CD4-positive, alpha-beta T cell treated with Interleukin-15 for 1 hour (primary cell): ENCODE data around the gene GINS1.

Experiments used
- DNase-seq: peaks from one replicate; pipeline ENCODE4 v3.0.0-alpha.2; 2020

Gene GINS1

DNA sequence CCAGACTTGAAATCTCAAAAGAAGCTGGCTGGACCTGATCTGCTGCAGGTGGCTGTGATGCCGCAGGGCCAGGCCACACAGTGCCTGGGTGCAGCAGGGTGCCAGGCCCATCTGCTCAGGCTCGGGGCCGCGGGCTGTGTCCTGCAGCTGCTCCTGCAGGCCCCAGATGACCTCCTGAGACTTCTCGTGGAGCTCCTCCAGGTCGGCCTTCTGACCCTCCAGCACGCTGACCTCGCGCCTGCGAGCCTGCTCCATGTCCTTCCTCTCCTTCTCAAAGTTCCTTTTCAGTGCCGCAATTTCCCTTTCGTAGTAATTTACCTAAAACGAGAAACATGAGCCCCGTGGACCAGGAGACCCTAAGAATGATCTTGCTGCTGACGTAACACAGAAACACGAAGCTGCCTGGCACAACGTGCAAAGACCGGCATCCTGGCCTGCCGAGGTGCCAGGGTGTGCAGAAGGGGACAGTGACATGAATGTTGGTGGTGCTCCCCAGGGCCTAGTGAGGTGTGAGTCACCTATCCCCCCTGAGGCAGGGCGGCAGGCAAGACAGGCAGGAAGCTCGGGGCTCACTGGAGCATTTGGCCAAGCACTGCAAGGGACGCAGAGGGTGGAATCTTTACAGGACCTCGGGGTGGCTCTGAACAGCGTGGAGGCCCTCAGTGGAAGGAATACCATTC, 71.6 kb downstream of the GINS1 start:
- no peak for DNase-seq

DNA sequence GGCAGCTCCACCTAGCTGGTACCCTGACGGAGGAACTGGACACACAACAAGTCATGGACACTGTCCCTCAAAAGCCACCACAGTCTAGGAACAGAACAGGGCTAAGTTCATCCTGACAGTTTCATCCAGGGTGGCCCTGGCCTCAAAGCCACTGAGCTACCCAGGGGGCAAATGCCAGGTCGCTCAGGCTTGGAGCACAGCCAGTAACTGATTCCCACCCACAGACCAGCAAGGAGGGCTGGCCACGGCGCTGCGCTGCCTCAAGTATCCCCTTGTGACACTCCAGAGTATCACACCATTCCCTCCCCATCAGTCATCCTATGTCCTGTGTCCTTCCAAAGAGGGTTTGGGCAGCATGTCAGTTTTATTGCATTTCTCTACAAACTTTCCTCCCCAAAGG, 72.2 kb downstream of the GINS1 start:
- no peak for DNase-seq

DNA sequence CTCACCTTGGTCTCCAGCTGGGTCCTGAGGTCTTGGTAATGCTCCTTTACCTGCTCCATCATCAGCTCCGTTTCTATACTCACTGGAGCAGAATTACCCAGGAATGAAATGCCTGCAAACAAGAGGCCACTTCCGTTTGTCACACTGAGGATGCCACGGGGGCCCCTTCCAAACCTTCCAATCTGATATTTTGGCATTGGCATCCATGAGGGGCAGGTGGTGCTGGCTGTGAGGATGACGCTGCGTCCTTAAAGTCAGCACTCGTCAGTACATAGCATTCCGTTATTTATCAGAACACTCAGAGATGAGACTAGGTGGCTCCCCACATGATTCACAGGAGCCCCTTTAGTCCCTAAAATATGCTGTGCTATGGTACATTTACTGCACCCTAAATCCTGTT, 72.7 kb downstream of the GINS1 start:
- DNase-seq: no peak

DNA sequence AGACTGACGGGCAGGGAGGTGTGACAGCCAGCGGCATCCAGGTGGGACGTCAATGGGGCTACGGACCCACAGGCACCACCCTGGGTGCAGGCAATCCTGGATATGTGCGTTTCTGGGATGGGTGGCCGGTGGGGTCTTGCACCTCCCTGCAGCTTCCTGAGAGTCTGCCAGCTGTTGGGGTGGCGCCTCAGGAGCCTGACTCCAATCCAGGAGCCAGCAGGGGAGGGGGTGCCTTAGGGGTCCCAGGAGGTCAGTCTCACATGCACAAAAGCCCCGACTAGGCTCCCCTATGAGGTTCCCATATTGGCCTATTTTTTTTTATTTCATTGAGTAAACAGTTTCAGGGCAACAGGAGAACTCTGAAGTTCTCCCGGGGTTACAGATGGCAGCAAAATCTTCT, 73.3 kb downstream of the GINS1 start:
- DNase-seq: no peak

- no peak for DNase-seq
Observed at GRCh38 chr20:25481235-25481917, 73.9 kb downstream of the GINS1 start.

GRCh38 chr20:25481918-25482253, 74.4 kb downstream of the GINS1 start:
- DNase-seq: no peak

DNA sequence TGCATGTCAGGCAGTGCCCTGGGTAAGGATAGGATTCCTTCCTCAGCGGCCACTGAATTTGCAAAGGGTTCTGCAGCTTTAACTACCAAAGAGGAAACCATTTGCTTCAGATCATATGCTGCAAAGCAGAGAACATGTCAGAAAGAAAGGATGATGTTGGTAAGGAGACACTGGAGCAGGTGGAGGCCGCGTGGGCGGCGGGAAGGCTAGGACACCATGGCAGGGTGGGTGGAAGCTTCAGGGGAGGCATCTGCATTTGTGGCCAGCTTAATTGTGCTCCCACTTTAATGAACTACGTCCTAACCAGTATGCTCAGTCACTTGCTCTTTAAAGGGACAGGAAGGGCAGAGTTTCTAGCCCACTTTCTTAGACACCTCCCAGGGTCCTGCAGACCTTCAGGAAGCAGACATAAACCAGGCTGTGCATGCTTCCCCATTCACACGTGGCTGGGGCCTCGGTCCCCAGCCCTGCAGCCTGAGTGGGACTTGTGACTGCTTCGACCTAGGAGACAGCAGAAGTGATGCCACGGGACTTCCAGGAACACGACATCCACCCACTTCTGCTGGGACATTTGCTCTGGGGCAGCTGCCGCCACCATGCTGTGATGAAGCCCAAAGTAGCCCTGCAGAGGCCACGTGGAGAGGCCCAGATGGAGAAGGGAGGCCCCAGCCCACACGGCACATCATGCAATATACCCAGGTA, 76.1 kb downstream of the GINS1 start:
- no peak for DNase-seq

GRCh38 chr20:25484224-25484846, 76.9 kb downstream of the GINS1 start:
- DNase-seq: no peak

DNA sequence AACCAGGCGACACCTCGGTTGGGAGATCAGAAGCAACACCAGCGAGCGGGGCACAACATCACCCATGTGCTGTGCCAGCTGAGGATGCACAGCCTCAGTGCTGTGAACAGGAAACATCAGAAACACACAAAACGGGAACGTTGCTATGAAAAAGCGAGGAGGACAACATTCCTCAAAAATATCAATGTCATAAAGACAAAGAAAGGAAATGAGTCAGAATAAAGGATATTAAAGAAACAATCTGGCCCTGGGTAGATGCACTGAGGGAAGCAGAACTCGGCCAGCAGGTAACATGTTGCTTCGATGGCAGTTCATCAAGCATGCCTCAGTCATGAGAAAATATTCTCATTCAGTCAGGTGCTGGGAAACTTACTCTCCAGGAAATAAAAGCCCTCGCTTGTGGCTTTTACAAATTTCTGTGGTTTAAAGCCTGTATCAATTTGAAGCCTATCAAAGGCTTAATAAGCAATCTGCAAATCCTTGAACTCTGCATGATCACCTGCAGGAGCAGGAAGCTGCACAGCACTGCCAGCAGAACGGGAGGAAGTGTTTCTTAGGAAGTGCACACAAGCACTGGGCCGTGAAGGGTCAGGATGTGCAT, 77.5 kb downstream of the GINS1 start:
- no peak for DNase-seq

GRCh38 chr20:25485872-25486271, 78.4 kb downstream of the GINS1 start:
- no peak for DNase-seq

DNA sequence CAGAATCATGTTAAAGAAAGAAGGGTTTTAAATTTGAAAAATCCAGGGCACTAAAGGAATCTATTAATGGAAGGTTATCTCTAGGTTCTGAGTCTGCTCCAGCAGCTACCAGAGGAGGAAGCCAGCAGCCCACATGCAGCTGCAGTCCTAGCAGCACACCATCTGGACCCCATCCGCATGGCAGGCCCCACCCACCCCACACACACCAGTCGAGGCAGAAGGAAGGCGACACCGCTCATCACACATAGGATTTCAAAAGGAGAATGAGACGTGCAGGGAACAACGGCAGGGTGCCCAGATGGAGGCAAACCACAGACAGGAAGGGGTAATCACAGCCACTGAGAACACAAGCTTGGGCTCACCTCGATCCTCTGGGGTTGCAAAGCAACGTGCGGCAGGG, 78.9 kb downstream of the GINS1 start:
- DNase-seq: no peak

DNA sequence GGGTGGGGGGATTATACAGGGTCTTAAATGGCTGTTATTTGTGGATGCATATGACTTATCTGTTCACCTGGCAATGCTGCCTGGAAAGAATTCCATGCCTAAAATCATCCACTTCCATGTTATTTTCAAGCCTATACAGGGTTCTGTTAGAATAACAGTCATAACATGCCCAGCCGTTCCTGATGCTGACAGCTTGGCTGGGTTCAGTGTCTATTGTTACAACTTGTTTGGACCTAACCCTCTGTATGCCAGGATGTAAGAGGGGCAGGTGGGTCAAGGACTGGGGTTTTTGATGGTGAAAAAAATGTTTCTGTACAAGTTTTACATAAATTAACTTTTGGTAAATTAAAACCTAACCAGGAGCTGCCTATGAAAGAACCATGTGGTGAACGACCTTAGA, 79.8 kb downstream of the GINS1 start:
- no peak for DNase-seq

DNA sequence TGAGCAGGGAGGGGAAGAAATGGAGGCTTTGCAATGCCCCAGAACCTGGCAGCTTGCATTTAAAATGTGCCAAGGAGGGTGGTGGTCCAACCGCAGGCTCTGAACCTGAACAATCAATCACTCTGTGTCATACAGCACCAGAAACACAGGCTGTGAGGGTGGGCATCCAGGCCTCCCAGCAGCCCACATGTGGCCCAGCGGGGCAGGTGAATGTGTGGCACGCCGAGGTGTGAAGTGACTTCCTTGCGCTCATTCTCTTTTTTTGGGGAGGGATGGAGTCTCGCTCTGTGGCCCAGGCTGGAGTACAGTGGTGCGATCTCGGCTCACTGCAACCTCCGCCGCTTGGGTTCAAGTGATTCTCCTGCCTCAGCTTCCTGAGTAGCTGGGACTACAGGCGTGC, 80.5 kb downstream of the GINS1 start:
- no peak for DNase-seq

GRCh38 chr20:25489221-25489871, 81.9 kb downstream of the GINS1 start:
- no peak for DNase-seq

DNA sequence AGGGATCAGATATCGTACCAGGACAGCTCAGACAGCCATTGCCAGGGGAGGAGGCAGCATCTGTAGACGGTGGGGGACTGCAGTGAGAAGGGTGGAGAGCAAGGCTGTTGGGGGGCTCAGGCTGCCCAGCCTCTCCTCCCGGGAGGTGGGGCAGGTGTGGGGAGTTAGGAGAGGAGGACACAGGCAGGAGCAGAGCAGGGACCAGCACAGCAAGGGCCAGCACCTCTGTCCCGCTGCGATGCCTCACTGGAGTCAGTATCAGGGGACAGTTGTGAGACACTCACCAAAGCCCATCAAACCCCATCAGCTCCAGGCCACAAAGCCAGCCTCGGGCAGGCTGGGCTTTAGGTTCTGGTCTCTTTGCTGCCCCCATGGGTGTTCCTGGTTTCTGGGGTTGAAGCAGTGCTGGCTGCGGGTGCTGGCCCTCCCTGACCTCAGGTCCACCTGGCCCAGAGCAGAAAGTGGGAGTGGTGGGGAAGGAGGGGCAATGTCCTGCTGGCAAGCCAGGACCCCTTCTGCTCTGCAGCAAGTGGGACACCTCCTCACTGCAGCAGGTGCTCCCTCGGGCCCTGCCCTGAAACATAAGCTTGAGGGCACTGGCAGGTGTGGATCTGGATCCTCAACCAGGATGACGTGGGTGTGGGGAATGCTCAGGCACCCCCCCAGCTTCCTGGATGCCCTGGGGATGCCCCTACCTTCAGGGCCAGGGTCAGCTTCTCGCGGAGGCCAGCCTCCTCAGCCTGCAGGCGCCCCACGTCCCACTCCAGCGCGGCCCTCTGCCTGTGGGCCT, 83.4 kb downstream of the GINS1 start:
- no peak for DNase-seq

DNA sequence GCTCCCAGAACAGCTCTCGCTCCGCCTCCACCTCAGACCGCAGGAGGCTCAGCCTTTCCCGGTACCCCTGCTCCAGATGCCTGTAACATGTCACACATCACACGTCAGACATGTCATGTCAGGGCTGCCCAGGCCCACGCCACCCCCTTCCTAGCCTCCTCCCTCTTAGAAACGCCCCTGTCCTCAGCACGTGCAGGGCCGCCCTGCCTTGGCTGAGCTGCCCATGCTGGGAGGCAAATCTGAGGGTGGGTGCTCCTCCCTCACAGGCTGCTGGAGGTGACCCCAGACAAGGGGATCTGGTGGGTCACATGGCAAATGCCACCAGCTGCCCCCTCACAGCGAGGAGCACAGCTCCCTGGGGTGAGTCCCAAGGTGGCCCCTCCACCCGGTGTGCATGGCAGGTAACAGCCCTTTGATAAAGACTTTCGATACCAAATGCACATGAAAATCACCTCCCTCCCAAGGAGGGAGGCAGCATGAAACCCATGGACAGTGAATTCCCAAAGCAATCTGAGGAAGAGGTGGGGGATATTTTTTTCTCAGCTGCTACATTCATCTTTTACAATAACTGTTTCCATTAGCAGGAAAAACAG, 84.1 kb downstream of the GINS1 start:
- no peak for DNase-seq

- DNase-seq: no peak
Observed at GRCh38 chr20:25493137-25493536, 85.7 kb downstream of the GINS1 start.

DNA sequence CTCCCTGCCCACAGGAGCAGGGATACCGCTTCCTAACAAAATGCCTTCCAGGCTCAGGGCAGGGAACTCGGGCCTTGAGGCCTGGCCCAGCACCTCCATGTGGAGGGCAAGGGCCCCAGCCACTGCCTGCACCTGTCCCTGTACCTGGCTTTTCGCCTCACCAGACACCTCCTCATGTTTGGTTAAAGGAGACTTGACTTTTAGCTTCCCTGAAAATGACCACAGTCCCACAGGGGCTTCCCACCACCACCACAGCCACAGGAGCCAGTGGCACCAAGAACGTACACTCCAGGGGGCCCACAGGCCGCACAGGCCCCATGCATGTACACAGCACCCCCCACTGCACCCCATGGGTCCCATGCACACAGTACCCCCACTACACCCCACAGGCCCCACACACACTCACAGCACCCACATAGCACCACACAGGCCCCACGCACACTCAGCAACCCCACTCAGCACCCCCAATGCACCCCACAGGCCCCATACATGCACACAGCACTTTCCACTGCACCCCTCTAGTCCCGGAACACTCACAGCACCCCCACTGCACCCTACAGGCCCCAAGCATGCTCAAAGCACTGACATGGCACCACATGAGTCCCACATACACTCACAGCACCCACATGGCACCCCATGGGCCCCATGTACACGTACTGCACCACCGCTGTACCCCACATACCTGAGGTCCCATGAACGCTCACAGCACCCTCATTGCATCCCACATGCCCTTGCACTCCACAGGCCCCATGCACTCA, 86.5 kb downstream of the GINS1 start:
- no peak for DNase-seq

DNA sequence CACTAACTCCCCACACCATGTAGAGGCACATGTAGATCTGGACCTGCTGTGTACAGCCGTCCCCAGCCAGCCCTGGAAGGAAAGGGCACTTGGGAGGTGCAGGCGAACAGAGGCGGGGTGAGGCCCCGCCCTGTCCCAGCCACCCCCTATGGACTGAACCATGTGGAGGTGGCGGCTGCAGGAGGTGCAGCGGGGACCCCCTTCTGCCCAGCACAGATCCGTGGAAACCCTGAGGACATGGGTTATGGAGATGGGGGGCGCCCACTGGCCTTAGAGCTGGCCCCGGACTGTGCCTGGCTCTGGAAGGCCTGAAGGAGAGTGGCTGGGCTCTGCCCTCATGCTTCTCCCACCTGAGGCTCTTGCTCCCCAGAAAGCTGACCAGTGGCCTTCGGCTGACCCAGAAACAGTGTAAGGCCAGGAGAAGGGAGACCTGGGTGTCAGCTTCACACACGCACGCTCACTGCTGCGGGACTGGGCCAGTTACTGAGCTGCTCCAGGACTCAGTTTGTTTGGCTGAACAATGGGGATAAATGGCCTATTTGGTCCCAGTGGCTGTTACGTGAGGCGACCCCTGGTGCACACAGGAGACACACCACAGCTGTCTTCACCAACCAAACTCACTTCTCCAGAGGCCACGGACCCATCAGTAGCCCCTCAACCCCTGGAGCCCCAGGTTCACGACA, 87.2 kb downstream of the GINS1 start:
- DNase-seq: no peak

DNA sequence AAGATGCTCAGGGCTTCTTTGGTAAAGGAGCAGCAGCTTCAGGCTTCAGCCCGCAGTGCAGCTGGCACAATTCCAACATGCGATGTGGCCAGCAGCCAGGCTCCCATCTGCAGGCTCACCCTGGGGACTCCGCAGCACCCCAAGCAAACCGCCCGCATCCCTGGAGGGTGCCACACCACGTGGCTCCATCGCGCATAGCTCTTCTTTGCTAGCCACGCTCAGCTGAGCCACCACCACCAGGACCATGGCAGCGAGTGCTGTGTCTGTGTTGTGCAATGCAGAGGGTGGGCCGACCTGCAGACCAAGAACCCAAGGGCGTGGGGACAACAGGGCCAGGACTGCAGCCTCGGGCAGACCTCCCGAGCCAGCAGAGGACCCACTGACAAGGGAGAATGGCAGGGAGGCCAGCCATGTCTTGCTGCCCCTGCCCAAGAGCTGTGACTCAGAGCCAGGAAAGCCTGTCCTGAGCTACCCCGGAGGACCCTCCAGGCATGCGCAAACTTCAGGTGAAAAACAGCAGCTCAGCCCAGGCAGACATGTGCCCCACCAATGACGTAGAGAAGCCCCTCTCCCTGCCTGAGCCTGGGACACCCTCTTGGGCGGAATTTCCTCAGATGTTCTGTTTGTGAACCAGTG, 87.8 kb downstream of the GINS1 start:
- DNase-seq: no peak
